Measurements from ENCODE around the gene AXL. TPM values are rescaled to one million over a fixed set of nuclear protein-coding genes. Genes with fewer than 3 reads are reported as not detected.

Gene AXL
- total and polyA plus RNA-seq, 2 of the 13 experiments (the other 11 are each of a cell fraction or from before 2014, with no cell fraction given): 0.71 to 5.9 TPM

DNA sequence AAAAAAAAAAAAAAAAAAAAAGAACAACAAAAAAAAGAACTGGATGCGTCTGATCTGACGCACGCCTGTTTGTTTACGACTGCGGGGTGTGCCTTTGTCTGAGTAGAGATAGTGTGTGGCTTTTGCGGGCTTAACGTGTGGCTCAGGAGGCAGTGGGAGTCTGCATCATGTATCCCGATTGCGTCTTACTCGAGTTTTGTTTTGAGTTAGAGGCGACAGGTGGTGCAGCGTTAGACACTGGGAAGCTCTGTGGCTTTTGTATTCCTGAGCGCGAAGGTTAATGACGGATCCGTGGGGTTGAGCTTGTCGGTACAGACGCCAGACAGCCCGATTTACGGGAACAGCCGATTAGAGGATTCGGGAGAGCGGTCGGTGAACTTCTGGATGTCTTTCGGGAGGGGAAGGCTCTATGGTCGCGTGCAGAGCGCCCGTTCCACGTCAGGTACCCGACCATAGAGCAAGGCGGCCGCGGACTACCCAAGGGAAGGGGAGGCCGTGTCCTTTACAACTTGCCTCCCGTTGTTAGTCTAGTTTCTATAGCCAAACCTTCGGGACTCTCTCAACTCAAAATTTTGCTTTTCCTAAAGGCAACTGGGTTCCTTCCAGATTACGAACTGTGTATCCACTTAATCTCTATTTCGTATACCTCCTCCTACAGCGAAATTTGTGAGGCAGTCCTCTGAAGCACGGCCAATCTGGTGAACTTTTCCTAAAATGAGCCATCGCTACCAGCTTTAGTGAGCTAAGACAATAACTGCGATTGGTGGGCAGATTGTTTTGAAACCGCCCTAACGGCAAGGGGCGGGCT is 44.2 kb downstream of the AXL start:
- intact Hi-C loops (cut with micrococcal nuclease; ENCODE audit: unreplicated experiment) (loop anchor here (2.0 kb wide), 1 partner anchor 46 kb away; no protein-coding TSS in a partner anchor), in situ Hi-C loops (cut with HindIII; ENCODE audit: extremely low pct_ligation_motif_present, low pct_unique_long_range_greater_than_20kb) (loop anchor here (5.0 kb wide), 2 partner anchors 36 to 61 kb away; no protein-coding TSS in a partner anchor)
- Histone ChIP-seq H3K4me2 (ENCODE audit: low read depth, low read length) (peak overlapping the region; percentile 92), H3K27me3 (ENCODE audit: control insufficient read depth in 1 of 2, insufficient read depth in 2 of 2, low read length in 2 of 2) (no peaks in the 10 kb centered on the region; a peak in 1 of 5 replicates), H2AFZ (ENCODE audit: low read length) (no peak overlapping the region), H3K79me2 (ENCODE audit: insufficient read depth, low read length) (peaks cover 39% of the 10 kb centered on the region), H3K4me3 (replicated peaks in 1 of 3; ENCODE audit: insufficient read depth in 1 of 3, low read depth in 2 of 3, low read length in 3 of 3) (peak overlapping the region; percentile 73 to 90 (median 80)), H3K9ac (ENCODE audit: insufficient read depth, low read depth, low read length) (peak overlapping the region; percentile 97), H4K20me1 (ENCODE audit: insufficient read depth, low read length) (no peaks in the 10 kb centered on the region), H3K4me1 (ENCODE audit: insufficient read depth, low read length) (peaks cover 28% of the 10 kb centered on the region), H3K9me3 (ENCODE audit: low read length) (no peaks in the 10 kb centered on the region), H3K36me3 (replicated peaks in 1 of 2; ENCODE audit: control insufficient read depth in 1 of 2, insufficient read depth in 2 of 2, low read length in 2 of 2) (peaks cover 2 to 10% of the 10 kb centered on the region in 2 experiments), H3K27ac (ENCODE audit: extremely low read length, insufficient read depth, low read length) (peak overlapping the region; percentile 96)
- FAIRE-seq (no peak), ATAC-seq (peak; percentile 77), DNase-seq (ENCODE audit: low spot score) (peak; percentile 35)
- BruUV-seq (replicated peaks): TSS peak; percentile 92
- ChIA-PET POLR2A (interaction anchor here (0.6 to 4.5 kb wide), 26 partner anchors 13 to 801 kb away, joined by 3 to 104 read pairs (median 7); partner anchors contain the start of genes B3GNT8, B9D2, CCDC97 and CYP2S1), CTCF (ENCODE audit: low intra/inter-chr PET ratio, low total read pairs) (interaction anchor here (3.8 kb wide), 1 partner anchor 59 kb away, joined by 55 read pairs; no protein-coding TSS in a partner anchor)
- 0% methylated on average over 30 of the region's 46 CpGs for WGBS (ENCODE audit: low lambda C conversion rate)
- TF ChIP-seq, protein P1, sequence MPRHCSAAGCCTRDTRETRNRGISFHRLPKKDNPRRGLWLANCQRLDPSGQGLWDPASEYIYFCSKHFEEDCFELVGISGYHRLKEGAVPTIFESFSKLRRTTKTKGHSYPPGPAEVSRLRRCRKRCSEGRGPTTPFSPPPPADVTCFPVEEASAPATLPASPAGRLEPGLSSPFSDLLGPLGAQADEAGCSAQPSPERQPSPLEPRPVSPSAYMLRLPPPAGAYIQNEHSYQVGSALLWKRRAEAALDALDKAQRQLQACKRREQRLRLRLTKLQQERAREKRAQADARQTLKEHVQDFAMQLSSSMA (CRISPR knock-in tag; IDR thresholded peaks at IDR 0.05): 0 out of 2 replicates have a peak, but pooled peaks have one; percentile 14
- TF ChIP-seq ZEB1 (IDR thresholded peaks at IDR 0.05; ENCODE audit: insufficient replicate concordance, low read depth) (no peak), ZNF616 (CRISPR knock-in tag; IDR thresholded peaks at IDR 0.05; ENCODE audit: low read depth) (no peak), XBP1 (CRISPR knock-in tag; IDR thresholded peaks at IDR 0.05) (no peak), ZNF225 (CRISPR knock-in tag; IDR thresholded peaks at IDR 0.05) (0 out of 2 replicates have a peak, but pooled peaks have one; percentile 30), ZNF772 (CRISPR knock-in tag; IDR thresholded peaks at IDR 0.05) (no peak), ATRX (CRISPR knock-in tag; IDR thresholded peaks at IDR 0.05; ENCODE audit: borderline replicate concordance) (no peak), ZNF562 (CRISPR knock-in tag; IDR thresholded peaks at IDR 0.05; ENCODE audit: borderline replicate concordance) (no peak), IKZF4 (CRISPR knock-in tag; IDR thresholded peaks at IDR 0.05; ENCODE audit: borderline replicate concordance, low read depth, not compliant biosample characterization) (no peak), ZSCAN21 (CRISPR knock-in tag; IDR thresholded peaks at IDR 0.05; ENCODE audit: borderline replicate concordance) (no peak), ZNF549 (CRISPR knock-in tag; IDR thresholded peaks at IDR 0.05) (no peak), ZNF337 (CRISPR knock-in tag; IDR thresholded peaks at IDR 0.05; ENCODE audit: borderline replicate concordance, low read depth) (no peak), BORCS8-MEF2B (CRISPR knock-in tag; IDR thresholded peaks at IDR 0.05) (no peak), ZNF256 (CRISPR knock-in tag; conservative IDR thresholded peaks at IDR 0.05) (no peak), IRX3 (CRISPR knock-in tag; IDR thresholded peaks at IDR 0.05; ENCODE audit: borderline replicate concordance, low read depth) (no peak), ZSCAN20 (CRISPR knock-in tag; IDR thresholded peaks at IDR 0.05; ENCODE audit: borderline replicate concordance) (no peak), SRSF4 (IDR thresholded peaks at IDR 0.05; ENCODE audit: low read depth, low read length, poor library complexity, severe bottlenecking) (no peak), TEAD2 (CRISPR knock-in tag; IDR thresholded peaks at IDR 0.05) (no peak)
- TF ChIP-seq, protein P2, sequence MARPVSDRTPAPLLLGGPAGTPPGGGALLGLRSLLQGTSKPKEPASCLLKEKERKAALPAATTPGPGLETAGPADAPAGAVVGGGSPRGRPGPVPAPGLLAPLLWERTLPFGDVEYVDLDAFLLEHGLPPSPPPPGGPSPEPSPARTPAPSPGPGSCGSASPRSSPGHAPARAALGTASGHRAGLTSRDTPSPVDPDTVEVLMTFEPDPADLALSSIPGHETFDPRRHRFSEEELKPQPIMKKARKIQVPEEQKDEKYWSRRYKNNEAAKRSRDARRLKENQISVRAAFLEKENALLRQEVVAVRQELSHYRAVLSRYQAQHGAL (CRISPR knock-in tag; IDR thresholded peaks at IDR 0.05; ENCODE audit: not compliant biosample characterization): no peak
- TF ChIP-seq, protein P3, sequence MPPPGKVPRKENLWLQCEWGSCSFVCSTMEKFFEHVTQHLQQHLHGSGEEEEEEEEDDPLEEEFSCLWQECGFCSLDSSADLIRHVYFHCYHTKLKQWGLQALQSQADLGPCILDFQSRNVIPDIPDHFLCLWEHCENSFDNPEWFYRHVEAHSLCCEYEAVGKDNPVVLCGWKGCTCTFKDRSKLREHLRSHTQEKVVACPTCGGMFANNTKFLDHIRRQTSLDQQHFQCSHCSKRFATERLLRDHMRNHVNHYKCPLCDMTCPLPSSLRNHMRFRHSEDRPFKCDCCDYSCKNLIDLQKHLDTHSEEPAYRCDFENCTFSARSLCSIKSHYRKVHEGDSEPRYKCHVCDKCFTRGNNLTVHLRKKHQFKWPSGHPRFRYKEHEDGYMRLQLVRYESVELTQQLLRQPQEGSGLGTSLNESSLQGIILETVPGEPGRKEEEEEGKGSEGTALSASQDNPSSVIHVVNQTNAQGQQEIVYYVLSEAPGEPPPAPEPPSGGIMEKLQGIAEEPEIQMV (CRISPR knock-in tag; IDR thresholded peaks at IDR 0.05; ENCODE audit: low read depth): no peak

All from HepG2 (cell line).